GOT3 (cell line): ENCODE measurements around the gene CTSZ.
"Not testable (repeated sequence)": the region's sequence is repeated elsewhere in the genome, so short reads cannot be mapped to it uniquely, and the experiment has no call there.

Source experiments
- DNase-seq: peaks from one replicate; lab custom pipeline; 2025; ENCODE audit warnings: mixed read lengths; lab: John Stamatoyannopoulos, UW

Gene CTSZ

DNA sequence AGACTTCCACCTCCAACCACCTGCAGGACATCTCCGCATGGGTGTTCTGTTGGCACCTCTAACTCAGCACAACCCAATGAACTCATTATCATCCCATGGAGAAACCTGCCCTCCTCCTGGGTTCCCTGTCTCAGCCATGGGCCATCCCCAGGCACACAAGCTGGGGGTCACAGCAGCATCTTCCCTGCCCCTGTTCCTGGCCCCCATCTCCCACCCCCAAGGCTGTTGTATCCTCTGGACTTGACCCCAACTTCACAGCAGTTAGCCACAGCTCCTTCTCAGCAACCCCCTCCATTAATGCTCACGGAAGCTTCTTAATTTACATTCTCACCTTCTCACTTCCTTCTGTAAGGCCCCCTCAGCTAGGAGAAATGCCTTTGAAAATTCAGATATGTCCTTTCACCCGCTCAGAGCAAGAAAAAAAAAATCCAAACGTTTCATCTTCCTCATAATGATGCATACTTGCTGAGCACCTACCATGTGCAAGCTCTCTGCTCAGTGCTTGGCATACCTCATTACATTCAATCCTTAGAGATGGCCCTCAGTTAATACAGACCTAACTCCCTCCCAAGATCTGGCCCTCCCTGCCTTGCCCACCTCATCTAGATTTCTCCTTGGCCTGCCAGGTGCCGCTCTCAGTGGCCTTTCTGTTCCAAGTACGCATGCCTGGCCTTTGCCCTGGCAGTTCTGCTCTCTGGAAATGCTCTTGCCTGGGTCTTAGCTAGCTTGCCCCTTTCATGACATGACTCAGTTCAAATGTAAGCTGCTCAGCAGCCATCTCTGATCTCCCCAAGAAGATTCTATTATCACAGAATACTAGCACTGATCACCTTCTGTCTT, 28.5 kb downstream of the CTSZ start:
- no peak for DNase-seq

DNA sequence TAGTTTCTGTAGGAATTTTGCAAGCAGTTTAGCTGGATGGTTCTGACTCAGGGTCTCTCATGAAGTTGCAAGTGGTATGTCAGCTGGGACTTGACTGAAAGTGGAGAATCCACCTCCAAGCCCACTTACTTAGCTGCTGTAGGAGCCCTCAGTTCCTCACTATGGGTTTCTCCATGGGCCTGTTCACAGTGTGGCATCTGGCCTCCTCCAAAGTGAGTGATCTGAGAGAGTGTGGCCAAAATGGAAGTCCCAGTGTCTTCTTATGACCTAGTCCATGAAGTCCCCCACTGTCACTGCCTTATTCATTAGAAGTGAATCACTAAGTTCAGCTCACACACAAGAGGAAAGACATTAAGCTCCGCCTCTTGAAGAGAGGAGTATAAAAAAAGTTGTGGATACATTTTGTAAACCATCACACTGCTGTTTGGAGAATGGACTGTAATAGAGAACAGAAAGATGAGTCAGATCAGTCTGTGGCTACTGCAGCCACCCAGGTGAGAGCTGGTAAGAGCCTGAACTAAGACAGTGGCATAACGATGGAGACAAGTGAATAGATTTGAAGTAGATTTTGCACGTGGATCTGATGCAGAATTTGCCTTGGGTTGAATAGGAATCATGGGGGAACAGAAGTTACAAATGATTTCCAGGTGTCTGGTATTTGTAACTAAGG, 30.9 kb downstream of the CTSZ start:
- no peak for DNase-seq

DNA sequence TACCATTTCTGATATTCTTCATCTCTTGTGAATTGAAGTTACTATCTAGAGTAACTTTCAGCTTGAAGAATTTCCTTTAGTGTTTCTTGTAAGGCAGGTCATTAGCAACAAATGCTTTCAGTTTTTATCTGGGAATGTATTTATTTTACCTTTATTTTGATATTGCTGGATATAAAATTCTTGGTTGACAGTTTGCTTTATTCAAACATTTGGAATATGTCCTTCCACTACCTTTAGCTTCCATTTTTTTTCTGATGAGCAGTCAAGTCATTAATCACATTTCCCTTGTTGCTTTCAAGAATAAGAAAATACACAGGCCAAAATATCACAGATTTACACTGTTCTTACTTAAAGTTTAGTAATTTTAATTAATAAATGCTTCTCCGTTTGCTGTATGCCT, 31.7 kb downstream of the CTSZ start:
- DNase-seq = no peak

DNA sequence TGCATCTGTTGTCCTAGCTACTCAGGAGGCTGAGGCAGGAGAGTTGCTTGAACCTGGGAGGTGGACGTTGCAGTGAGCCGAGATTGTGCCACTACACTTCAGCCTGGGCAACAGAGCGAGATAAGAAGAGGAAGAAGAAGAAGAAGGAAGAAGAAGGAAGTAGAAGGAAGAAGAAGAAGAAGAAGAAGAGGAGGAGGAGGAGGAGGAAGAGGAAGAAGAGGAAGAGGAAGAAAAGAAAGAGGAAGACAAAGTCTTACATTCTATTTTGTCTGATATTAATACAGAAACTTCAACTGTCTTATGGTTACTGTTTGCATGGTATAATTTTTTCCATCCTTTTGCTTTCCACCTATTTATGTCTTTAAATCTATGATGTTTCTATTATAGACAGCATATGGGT, 33.2 kb downstream of the CTSZ start:
- DNase-seq = no peak

DNA sequence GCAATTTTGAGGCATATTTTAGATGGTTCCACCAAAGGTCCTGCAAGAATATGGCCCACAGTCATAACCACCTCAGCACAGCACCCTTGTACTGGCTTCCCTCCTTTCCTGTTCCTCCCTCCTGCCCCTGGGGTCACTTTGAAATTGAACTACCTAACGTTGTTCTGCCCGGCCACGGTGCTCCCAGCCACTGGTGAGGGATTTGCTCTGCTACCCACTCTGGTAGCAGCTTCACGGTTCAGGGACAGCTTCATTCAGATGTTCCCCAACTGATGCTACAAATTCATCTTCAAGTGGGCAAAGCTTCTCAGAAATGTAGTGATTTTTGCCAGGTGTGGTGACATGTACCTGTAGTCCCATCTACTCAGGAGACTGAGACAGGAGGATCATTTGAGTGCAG, 33.9 kb downstream of the CTSZ start:
- no peak for DNase-seq

DNA sequence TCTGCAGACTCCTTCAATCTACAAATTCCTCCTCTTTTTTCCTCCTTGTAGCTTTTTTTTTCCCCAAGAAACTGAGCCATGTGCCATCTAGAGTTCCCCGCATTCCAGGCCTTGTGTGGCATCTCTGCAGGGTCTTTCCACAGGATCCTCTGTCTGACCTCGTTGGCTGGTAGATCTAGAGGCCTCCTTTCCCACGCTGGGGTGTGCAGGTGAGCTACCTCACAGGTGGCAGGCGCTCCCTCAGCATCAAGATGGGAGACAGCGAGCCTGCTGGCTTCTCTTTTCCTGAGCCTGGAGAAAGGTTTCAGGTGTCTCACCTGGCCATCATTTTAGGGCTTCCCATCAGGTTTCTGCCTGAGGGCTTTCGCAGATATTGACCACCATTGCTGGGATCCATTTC, 35.6 kb downstream of the CTSZ start:
- no peak for DNase-seq

DNA sequence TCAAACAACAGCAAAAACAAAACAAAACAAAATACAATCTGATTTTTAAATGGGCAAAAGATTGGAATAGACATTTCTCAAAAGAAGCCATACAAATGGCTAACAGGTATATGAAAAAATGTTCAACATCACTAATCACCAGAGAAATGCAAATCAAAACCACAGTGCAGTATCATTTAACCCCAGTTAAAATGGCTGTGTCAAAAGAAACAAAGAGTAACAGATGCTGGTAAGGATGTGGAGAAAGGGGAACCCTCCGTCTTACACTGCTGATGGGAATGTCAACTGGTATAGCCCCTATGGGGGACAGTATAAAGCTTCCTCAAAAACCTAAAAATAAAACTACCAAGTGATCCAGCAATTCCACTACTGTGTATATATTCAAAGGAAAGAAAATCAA, 36.9 kb downstream of the CTSZ start:
- DNase-seq = no peak

DNA sequence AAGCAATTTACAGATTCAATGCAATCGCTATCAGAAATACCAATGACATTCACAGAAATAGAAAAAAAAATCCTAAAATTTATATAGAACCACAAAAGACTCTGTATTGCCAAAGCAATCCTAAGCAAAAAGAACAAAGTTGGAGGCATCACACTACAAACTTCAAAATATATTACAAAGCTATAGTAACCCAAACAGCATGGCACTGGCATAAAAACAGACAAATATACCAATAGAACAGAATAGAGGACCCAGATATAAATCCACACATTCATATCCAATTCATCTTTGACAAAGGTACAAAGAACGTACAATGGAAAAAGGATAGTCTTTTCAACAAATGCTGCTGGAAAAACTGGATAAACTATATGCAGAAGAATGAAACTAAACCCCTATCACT, 37.6 kb downstream of the CTSZ start:
- no peak for DNase-seq

DNA sequence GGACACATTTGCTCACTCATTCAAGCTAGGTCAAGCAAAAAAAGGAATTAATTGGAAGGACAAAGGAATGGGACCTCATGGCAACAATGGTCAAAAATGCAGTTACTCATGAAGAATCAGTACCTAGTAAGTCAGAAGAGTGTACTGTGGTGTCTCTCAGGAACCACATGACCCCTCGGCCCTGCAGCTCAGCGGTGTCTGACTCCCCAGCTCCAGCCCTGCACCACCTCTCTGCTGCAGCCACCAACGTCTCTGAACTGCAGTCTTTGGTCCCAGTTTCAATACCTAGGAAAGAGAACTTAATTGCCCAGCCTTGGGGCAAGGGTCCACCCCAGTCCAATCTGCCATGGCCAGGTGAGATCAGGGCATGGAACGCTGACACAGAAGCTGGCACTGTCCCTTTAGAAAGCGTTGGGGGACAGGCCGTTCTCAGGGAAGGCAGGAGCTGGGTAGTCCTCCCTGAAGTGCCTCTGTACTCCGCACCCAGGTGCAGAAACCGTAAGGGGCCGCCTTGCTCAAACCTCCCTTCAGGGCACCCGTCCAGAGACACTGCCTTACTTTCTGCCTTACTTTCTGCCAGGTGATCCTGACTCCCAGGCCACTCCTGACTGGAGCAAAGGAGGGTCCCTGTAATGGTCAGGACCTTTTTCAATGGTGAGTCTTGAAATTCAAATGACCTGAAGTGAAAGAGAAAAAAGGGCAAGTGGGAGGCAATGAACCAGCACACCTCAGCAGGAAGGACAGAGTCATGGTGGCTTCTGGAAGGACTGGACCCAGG, 39.2 kb downstream of the CTSZ start:
- DNase-seq = no peak

DNA sequence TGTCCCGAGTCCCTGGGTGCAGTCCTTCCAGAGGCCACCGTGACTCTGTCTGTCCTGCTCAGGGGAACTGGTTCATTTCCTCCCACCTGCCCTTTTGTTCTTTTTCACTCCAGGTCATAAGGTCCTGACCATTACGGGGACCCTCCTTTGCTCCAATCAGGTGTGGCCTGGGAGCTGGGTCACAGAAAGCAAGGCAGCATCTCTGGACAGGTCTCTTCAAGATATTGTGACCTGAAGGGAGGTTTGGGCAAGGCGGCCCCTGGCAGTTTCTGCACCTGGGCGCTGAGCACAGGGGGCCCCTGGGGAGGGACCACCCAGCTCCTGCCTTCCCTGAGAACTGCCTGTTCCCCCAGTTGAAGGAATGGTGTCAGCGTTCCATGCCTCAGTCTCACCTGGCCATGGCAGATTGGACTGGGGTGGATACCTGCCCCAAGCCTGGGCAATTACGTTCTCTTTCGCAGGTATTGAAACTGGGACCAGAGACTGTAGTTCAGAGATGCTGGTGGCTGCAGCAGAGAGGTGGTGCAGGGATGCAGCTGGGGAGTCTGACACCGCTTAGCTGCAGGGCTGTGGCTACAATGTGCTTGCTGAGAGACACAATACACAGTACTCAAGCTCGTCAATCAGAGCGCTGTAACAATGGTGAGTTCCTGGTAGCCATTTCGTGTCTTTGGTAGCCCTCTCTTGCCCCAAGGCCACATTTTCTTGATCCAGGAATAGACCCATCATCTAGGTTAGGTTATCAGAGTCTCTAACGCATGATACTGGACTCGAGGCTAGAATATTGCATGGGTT, 41.6 kb downstream of the CTSZ start:
- no peak for DNase-seq

DNA sequence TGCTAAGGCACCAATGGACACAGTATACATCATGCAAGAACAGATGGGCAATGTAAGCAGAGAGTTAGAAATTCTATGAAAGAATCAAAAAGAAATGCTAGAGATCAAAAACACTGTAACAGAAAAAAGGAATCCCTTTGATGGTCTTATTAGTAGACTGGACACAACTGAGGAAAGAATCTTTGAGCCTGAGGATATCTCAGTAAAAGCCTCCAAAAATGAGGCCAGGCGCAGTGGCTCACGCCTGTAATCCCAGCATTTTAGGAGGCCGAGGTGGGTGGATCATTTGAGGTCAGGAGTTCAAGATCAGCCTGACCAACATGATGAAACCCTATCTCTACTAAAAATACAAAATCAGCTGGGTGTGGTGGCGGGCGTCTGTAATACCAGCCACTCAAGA, 43.1 kb downstream of the CTSZ start:
- DNase-seq = not testable (repeated sequence)

DNA sequence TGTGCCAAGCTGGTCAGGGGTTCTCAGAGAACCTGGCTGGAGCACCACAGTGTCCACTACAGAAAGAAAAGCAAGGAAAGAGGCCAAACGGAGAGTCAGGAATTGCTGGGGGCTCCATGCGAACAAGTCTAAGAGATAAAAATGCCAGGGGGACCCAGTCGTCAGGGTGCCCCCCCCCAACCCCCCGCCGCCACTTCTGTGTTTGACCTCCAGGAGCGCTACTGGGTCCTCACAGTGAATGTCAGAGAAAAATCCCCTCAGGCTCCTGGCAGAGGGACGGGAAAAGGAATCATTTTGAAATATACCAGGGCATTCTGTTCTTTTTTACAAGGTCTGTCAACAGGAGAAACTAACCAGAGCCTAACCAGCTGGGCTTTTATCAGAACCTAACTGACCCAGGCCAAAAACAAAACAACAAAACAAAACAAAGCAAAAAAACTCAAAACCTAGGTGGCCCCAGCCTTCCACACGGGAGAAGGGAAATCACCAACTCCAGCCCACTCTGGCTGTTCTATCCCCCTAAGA, 43.9 kb downstream of the CTSZ start:
- DNase-seq = no peak

DNA sequence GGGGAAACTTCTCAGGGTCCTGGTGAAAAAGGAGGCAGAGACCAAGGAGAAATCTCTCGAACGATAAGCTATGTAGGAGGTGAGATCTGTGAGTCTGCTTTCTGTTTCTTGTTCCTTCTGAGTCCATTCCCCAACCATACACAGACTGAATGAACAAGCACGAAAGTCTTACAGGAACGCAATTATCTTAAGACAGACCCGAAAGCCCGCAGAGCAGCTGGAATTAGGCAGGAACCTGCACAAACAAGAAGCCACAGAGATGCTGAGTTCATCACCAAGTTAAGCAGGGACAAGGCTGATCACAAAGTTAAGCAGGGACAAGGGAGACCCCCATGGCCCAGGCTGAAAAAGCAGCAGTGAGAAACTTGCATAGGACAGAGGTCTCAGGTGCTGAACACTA, 47.4 kb downstream of the CTSZ start:
- DNase-seq = no peak

DNA sequence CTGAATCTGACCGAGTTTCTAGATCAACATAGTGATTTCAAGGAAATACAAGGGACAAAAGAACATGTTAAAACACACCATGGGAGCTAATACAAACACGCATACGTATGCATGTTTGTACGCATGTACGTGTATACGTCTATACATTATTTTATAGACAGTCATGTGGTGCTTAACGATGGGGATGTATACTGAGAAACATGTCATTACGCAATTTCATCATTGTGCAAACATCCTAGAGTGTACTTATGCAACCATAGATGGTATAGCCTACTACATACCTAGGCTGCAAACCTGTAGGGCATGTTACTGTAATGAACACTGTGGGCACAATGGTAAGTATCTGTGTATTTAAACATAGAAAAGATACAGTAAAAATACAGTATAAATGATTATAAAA, 51.0 kb downstream of the CTSZ start:
- DNase-seq = no peak

DNA sequence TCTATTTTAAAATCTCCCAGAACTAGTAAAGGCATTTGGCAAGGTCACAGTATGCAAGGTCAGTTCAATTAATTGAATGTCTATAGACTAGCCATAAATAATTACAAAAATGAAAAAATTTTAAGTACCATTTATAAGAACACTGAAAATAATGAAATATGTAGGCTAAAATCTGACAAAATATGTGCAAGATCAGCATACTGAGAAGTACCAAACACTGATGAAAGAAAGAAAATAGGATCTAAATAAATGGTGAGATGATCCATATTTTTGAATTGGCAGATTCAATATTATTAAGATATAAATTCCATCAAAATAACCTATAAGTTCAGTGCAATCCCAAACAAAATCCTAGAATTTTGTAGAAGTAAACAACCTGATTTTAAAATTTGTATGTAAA, 54.0 kb downstream of the CTSZ start:
- DNase-seq = no peak

DNA sequence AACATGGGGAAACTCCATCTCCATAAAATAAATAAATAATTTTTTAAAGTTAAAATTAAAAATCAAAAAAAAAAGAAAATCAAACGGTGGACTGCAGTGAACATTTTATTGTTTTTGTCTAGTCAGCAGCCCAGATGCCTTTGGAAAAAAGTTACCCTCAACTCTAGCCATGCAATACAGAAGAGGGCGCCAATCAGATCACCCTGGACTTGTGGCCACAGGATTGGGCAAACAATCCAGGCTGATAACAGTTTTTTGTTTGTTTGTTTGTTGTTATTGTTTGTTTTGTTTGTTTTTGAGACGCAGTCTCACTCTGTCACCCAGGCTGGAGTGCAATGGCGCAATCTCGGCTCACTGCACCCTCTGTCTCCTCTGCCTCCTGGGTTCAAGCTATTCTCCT, 56.5 kb downstream of the CTSZ start:
- no peak for DNase-seq

DNA sequence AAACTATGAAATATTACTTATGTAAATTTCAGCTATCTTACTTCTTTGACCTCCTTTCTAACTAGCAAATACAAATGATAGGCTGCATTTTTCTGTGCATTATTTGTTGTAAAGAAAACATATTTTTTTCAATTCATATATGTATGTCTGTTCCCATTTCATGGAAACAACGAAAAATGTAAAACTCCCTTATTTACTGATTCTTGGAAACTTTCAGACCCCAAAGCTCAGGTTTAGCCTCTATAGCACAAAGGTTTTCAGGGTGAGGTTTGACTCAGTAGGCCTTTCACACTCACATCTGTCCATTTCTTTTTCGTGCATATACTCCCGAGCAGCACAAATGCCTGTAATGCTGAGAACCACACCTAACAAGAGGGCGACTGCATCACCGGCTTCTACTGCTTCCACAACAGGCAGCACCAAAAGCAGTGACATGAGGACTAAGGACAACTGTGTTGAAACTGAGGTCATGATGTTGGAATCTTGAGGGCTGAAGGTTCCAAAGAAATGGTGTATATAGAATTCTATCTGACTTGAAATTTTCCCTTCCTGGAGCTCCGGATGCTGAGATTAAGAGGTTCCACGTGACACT, 59.2 kb downstream of the CTSZ start:
- DNase-seq = not testable (repeated sequence)

DNA sequence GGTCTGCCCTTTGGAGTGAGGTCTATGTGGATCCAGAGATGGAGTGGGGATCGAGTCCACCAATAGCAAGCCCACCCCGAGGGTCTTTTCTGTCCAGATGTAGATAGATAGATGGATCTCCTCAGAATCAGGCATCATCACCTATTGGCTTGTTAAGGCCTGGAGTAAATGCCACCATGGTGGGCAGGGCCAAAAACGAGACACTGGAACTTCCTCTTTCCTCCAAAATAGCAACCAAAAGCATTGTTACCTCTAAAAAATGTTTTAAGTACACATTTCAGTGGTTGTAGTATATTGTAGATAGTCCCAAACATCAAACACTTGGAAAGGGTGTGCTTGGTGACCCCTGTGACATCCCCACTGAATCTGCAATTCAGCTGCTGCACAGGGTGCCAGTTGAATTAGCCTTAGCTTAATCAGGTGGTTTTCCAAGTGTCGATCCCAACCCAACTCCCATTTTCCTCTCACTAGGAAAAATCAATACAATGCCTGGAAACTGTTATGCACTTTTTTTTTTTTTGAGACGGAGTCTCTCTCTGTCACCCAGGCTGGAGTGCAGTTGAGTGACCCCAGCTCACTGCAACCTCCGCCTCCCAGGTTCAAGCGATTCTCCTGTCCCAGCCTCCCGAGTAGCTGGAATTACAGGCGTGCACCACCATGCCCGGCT, 61.0 kb downstream of the CTSZ start:
- DNase-seq = no peak
